ENCODE results near the gene USP17L17. TPM values are rescaled to one million over a fixed set of nuclear protein-coding genes. Genes with fewer than 3 reads are reported as not detected.
"Not testable (repeated sequence)": the region's sequence is repeated elsewhere in the genome, so short reads cannot be mapped to it uniquely, and the experiment has no call there.

The USP17L17 gene
- polyA plus RNA-seq = not detected in 2 replicates
- polyA minus RNA-seq = not detected in 2 replicates

- not testable (repeated sequence) for H3K79me2 ChIP-seq (replicated peaks; ENCODE audit: insufficient read depth, low read length); H3K9me3 ChIP-seq (ENCODE audit: low read length); H3K4me2 ChIP-seq (ENCODE audit: low read length); H4K20me1 ChIP-seq (ENCODE audit: insufficient read depth); H3K27me3 ChIP-seq (ENCODE audit: insufficient read depth, low read depth, low read length); H3K36me3 ChIP-seq (ENCODE audit: insufficient read depth, low read length); H3F3A ChIP-seq (ENCODE audit: insufficient read depth, low read length, poor library complexity, severe bottlenecking); H3K9ac ChIP-seq (ENCODE audit: low read length); H3K4me3 ChIP-seq (ENCODE audit: low read length); H3K9me2 ChIP-seq (ENCODE audit: insufficient read depth, low read length); H2AFZ ChIP-seq (ENCODE audit: low read depth, low read length); H3K27ac ChIP-seq (ENCODE audit: low read length)
Observed at GRCh38 chr4:9243579-9243978, at the start of gene USP17L17. USP17L17 (plus strand) TSS chr4:9243879; CDS start chr4:9243879, 0 bp downstream.

GRCh38 chr4:9210357-9210756, 33.3 kb upstream of the USP17L17 start, which contains the start of gene USP17L10:
USP17L10 (plus strand) TSS chr4:9210657; CDS start chr4:9210657, 0 bp downstream.
- not testable (repeated sequence) for H3K9me2 ChIP-seq (ENCODE audit: insufficient read depth, low read length); H3K4me3 ChIP-seq (ENCODE audit: low read length); H3K79me2 ChIP-seq (replicated peaks; ENCODE audit: insufficient read depth, low read length); H3K9ac ChIP-seq (ENCODE audit: low read length); H2AFZ ChIP-seq (ENCODE audit: low read depth, low read length); H3K27ac ChIP-seq (ENCODE audit: low read length); H3F3A ChIP-seq (ENCODE audit: insufficient read depth, low read length, poor library complexity, severe bottlenecking); H3K36me3 ChIP-seq (ENCODE audit: insufficient read depth, low read length); H3K9me3 ChIP-seq (ENCODE audit: low read length); H3K4me2 ChIP-seq (ENCODE audit: low read length); H3K27me3 ChIP-seq (ENCODE audit: insufficient read depth, low read depth, low read length); H4K20me1 ChIP-seq (ENCODE audit: insufficient read depth)

GRCh38 chr4:9214701-9215100, 29.0 kb upstream of the USP17L17 start:
- not testable (repeated sequence) for H3K27ac ChIP-seq (ENCODE audit: low read length); H3F3A ChIP-seq (ENCODE audit: insufficient read depth, low read length, poor library complexity, severe bottlenecking); H4K20me1 ChIP-seq (ENCODE audit: insufficient read depth); H3K4me3 ChIP-seq (ENCODE audit: low read length); H3K9me2 ChIP-seq (ENCODE audit: insufficient read depth, low read length); H3K9me3 ChIP-seq (ENCODE audit: low read length); H3K79me2 ChIP-seq (replicated peaks; ENCODE audit: insufficient read depth, low read length); H3K4me2 ChIP-seq (ENCODE audit: low read length); H2AFZ ChIP-seq (ENCODE audit: low read depth, low read length); H3K9ac ChIP-seq (ENCODE audit: low read length); H3K36me3 ChIP-seq (ENCODE audit: insufficient read depth, low read length); H3K27me3 ChIP-seq (ENCODE audit: insufficient read depth, low read depth, low read length)

- not testable (repeated sequence) for H3K4me2 ChIP-seq (ENCODE audit: low read length); H3K36me3 ChIP-seq (ENCODE audit: insufficient read depth, low read length); H3K27me3 ChIP-seq (ENCODE audit: insufficient read depth, low read depth, low read length); H3K9ac ChIP-seq (ENCODE audit: low read length); H2AFZ ChIP-seq (ENCODE audit: low read depth, low read length); H3K9me2 ChIP-seq (ENCODE audit: insufficient read depth, low read length); H3K79me2 ChIP-seq (replicated peaks; ENCODE audit: insufficient read depth, low read length); H3K4me3 ChIP-seq (ENCODE audit: low read length); H4K20me1 ChIP-seq (ENCODE audit: insufficient read depth); H3F3A ChIP-seq (ENCODE audit: insufficient read depth, low read length, poor library complexity, severe bottlenecking); H3K9me3 ChIP-seq (ENCODE audit: low read length); H3K27ac ChIP-seq (ENCODE audit: low read length)
Observed at GRCh38 chr4:9215105-9215504, 28.6 kb upstream of the USP17L17 start, which contains the start of gene USP17L11. USP17L11 (plus strand) TSS chr4:9215405; CDS start chr4:9215405, 0 bp downstream.

GRCh38 chr4:9219852-9220251, 23.8 kb upstream of the USP17L17 start, which contains the start of gene USP17L12:
USP17L12 (plus strand) TSS chr4:9220152; CDS start chr4:9220152, 0 bp downstream.
- not testable (repeated sequence) for H3K9me3 ChIP-seq (ENCODE audit: low read length); H3K27ac ChIP-seq (ENCODE audit: low read length); H3K79me2 ChIP-seq (replicated peaks; ENCODE audit: insufficient read depth, low read length); H3K4me2 ChIP-seq (ENCODE audit: low read length); H3F3A ChIP-seq (ENCODE audit: insufficient read depth, low read length, poor library complexity, severe bottlenecking); H3K27me3 ChIP-seq (ENCODE audit: insufficient read depth, low read depth, low read length); H3K9me2 ChIP-seq (ENCODE audit: insufficient read depth, low read length); H3K4me3 ChIP-seq (ENCODE audit: low read length); H2AFZ ChIP-seq (ENCODE audit: low read depth, low read length); H4K20me1 ChIP-seq (ENCODE audit: insufficient read depth); H3K9ac ChIP-seq (ENCODE audit: low read length); H3K36me3 ChIP-seq (ENCODE audit: insufficient read depth, low read length)

GRCh38 chr4:9224596-9224995, 19.1 kb upstream of the USP17L17 start, which contains the start of gene USP17L13:
USP17L13 (plus strand) TSS chr4:9224896; CDS start chr4:9224896, 0 bp downstream.
- not testable (repeated sequence) for H3K27me3 ChIP-seq (ENCODE audit: insufficient read depth, low read depth, low read length); H3K4me3 ChIP-seq (ENCODE audit: low read length); H3K79me2 ChIP-seq (replicated peaks; ENCODE audit: insufficient read depth, low read length); H2AFZ ChIP-seq (ENCODE audit: low read depth, low read length); H4K20me1 ChIP-seq (ENCODE audit: insufficient read depth); H3K9ac ChIP-seq (ENCODE audit: low read length); H3K36me3 ChIP-seq (ENCODE audit: insufficient read depth, low read length); H3F3A ChIP-seq (ENCODE audit: insufficient read depth, low read length, poor library complexity, severe bottlenecking); H3K27ac ChIP-seq (ENCODE audit: low read length); H3K4me2 ChIP-seq (ENCODE audit: low read length); H3K9me3 ChIP-seq (ENCODE audit: low read length); H3K9me2 ChIP-seq (ENCODE audit: insufficient read depth, low read length)

- H3F3A ChIP-seq (ENCODE audit: insufficient read depth, low read length, poor library complexity, severe bottlenecking); H3K27ac ChIP-seq (ENCODE audit: low read length); H2AFZ ChIP-seq (ENCODE audit: low read depth, low read length); H4K20me1 ChIP-seq (ENCODE audit: insufficient read depth); H3K9ac ChIP-seq (ENCODE audit: low read length); H3K4me2 ChIP-seq (ENCODE audit: low read length); H3K36me3 ChIP-seq (ENCODE audit: insufficient read depth, low read length); H3K4me3 ChIP-seq (ENCODE audit: low read length); H3K9me2 ChIP-seq (ENCODE audit: insufficient read depth, low read length); H3K79me2 ChIP-seq (replicated peaks; ENCODE audit: insufficient read depth, low read length); H3K27me3 ChIP-seq (ENCODE audit: insufficient read depth, low read depth, low read length); H3K9me3 ChIP-seq (ENCODE audit: low read length): not testable (repeated sequence)
Observed at GRCh38 chr4:9230249-9230648, 13.4 kb upstream of the USP17L17 start.

- not testable (repeated sequence) for H3K4me2 ChIP-seq (ENCODE audit: low read length); H3K9ac ChIP-seq (ENCODE audit: low read length)
Observed at GRCh38 chr4:9234085-9234484, 9.6 kb upstream of the USP17L17 start, which contains the start of gene USP17L15. USP17L15 (plus strand) TSS chr4:9234385; CDS start chr4:9234385, 0 bp downstream.

More at GRCh38 chr4:9234085-9234484, 9.6 kb upstream of the USP17L17 start, which contains the start of gene USP17L15:
- not testable (repeated sequence) for H3K9me3 ChIP-seq (ENCODE audit: low read length); H3K36me3 ChIP-seq (ENCODE audit: insufficient read depth, low read length); H3K79me2 ChIP-seq (replicated peaks; ENCODE audit: insufficient read depth, low read length); H3K27me3 ChIP-seq (ENCODE audit: insufficient read depth, low read depth, low read length); H3F3A ChIP-seq (ENCODE audit: insufficient read depth, low read length, poor library complexity, severe bottlenecking); H4K20me1 ChIP-seq (ENCODE audit: insufficient read depth); H3K27ac ChIP-seq (ENCODE audit: low read length); H3K9me2 ChIP-seq (ENCODE audit: insufficient read depth, low read length); H2AFZ ChIP-seq (ENCODE audit: low read depth, low read length); H3K4me3 ChIP-seq (ENCODE audit: low read length)

Measured in neural cell (in vitro differentiated cells).